HEK293 (cell line): ENCODE measurements around the gene HSD3B1.

Source experiments
- KLF16 ChIP-seq: fragments of 450-650 bp; formaldehyde crosslinking; IDR thresholded peaks from 2 replicates; pipeline ENCODE4 v1.5.1; 2017; ENCODE audit warnings: missing biosample characterization, missing genetic modification characterization
- YY1 ChIP-seq: fragments of 450-650 bp; formaldehyde crosslinking; IDR thresholded peaks from 2 replicates; pipeline ENCODE4 v1.5.1; 2018; ENCODE audit warnings: missing biosample characterization, missing genetic modification characterization
- ZNF24 ChIP-seq: fragments of 450-650 bp; formaldehyde crosslinking; IDR thresholded peaks from 2 replicates; pipeline ENCODE4 v1.5.1; 2016; ENCODE audit warnings: missing biosample characterization, missing genetic modification characterization
- ZNF596 ChIP-seq: fragments of 450-650 bp; IDR thresholded peaks from 2 replicates; pipeline ENCODE4 v1.5.0; 2018; ENCODE audit warnings: missing biosample characterization, mild to moderate bottlenecking, missing genetic modification characterization, moderate library complexity

- TF ChIP-seq ZNF596: no peak
- TF ChIP-seq KLF16 (tag by site-specific recombination): no peak
- no peak for TF ChIP-seq ZNF24 (tag by site-specific recombination)
- TF ChIP-seq YY1 (tag by site-specific recombination): no peak
These were observed 40.8 kb downstream of the HSD3B1 start for GRCh38 chr1:119547805-119548204.
